GM21619 (cell line): ENCODE results near the gene BRINP1.
A peak's percentile ranks its signal among the peaks of the same experiment; 100 is the strongest.

ENCODE experiments used
- ATAC-seq: cut with Tn5 transposase; IDR thresholded peaks from one replicate; pipeline ENCODE4 v1.9.1; 2021; ENCODE audit not compliant: unreplicated experiment

Gene BRINP1

DNA sequence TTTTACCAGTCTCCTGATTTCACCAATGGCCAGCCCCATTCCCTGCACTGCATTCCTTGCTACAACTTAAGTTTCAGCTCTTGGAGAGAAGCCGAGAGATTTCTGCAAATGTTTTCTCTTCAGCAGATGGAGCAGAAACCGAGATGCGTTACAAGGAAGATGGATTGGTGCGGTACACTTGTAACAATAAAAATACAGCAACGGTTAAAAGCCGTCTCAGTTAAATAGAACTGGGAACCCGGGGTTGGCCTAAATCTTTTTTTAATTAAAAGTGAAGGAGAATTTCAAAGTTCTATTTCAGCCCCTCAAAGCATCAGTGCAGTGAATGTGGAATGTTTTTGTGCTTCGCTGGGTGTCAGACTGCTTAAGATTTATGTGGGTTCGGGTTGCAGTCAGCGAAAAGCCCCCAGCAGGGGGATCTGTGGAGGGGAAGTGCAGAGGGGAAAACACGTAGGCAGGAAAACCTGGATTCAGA is 19.8 kb downstream of the BRINP1 start:
- no peak for ATAC-seq

DNA sequence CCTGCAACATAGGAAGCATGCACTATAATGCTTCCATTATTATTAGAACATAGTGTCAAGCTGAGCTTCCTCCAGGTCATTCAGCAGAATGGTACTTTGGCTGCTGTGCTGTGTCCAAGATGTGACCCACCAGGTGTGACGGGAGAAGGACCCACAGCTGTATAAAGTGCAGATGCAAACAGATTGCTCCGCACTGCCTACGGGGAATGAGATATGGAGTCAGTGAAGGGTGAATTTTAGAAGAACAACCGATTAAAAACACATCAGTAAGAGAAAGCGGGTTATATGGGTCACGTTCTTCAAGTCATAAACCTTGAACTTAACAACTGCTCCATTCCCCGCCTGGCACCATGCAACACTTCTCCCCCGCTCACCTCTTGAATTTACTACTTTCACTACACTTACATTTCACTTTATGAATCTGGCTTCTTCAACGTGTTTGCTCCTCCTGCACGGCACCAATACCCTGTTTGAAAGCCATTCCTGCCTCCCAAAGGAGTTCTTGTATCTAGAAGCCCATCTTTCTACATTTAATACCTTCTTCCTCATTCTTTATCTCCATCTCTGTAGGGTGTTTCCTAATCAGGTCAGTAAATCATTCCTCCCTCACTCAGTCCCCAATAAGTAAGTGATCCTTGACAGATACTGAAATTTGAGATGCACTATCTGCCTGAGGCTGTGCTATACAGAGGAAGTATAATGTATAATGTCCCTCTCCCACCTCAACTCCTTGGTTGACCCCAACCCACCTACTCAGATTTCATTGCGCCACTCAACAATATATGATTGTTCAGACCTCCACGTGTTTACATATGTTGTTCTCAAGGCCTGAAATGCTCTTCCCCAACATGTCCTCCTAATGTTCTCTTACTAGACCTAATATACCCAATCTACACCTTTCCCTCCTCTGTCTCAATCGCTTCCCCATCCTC is 25.9 kb downstream of the BRINP1 start:
- ATAC-seq: no peak

DNA sequence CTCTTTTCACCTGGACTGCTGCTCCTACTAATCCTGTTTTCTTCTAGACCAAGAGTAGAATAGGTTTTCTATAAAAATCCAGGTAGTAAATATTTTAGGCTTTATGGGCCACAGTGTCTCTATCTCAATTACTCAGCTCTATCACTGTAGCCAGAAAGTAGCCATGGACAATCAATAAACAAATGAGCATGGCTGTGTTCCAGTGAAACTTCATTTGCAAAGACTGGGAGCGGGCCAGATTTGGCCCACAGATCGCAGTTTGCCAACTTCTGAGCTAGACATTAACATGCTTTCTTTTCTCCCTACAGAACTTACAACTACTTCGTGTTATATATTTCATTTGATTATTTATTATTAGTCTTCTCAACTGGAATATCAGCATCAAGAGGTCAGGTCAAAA is 30.2 kb downstream of the BRINP1 start:
- ATAC-seq: no peak

DNA sequence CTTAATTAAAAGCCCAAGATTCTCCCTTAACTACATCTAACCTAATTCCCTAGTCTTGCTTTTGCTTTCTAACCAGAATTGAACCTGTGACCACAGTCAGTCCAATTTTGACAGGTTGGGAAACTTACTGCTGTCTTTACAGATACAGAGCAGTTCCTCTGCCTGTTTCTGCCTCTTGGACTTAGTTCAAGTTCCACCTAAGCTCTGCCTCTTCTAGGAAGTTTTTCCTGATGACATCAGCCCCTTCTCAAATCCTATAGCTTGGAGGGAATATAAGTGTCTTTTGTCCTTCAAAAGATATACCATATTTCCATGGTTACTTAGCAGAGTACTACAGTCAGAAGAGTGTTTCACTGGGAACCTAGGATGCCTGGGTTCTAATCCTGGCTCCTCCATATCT is 31.7 kb downstream of the BRINP1 start:
- ATAC-seq: no peak

DNA sequence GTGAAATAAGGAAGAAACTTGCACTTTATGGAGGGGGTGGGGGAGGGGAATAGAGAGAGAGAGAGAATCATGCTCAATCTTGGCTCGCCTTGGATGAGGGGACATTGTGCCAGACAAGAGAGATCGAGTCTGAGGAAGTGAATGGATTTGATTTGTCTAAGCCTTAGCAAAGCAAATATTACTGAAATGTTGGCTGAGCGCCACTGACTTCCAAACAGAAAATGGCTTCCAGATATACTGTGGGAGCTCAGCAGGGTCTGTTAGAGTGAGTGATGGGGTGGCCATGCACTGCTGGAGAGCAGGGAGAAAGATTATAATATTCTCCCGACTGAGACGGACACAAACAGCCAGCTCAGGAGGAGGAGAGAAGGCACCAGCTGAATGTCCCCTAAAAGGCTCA is 34.5 kb downstream of the BRINP1 start:
- no peak for ATAC-seq

DNA sequence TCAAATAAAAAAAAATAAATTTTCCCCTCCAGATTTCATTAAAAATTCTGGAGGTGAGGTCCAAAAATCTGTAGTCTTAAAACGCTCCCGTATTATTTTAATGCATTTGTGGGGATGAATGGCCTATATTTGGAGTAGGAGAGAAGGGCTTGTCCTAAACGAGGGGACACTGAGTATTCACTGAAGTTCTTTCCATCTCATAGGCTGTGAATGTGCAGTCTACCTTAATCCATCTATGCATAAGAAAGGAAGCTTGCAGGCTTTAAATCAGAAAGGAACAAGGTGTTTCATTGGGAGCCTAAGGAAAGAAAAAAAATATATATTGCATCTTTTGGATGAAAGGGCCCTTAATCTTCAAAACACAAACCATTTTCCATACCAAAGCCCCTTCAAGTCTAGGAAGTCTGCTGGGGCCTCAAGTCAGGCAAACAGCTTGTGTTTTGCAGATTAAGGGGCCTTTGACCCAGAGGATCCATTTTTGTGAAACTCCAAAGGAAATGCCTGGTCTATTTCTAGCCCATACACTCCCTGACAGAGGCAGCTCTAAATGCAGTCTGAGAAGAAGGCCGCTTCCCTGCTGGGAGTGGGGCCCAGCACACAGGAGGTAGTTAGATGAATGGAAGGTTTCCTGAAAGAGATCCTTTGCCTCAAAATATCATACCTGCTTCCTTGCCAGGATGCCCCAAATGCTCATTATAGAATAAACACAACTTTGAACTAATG is 35.6 kb downstream of the BRINP1 start:
- no peak for ATAC-seq

DNA sequence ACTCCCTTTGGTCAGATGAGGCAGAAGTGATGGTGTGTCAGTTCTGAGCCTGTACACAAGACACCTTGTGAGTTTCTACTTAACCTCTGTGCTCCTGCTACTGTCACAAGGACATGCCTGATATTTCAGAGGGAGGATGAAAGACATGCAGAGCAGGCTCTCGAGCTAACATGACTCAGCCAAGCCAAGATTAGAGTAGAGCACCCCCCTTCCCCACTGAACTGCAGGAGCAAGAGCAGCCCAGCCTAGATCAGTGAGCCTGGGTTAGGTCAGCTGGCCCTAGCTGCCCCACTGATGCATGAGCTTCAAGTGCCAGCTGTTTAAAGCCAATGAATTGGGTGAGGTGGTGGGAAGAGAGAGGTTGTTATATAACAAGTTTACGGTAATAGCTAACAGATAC is 36.7 kb downstream of the BRINP1 start:
- no peak for ATAC-seq

DNA sequence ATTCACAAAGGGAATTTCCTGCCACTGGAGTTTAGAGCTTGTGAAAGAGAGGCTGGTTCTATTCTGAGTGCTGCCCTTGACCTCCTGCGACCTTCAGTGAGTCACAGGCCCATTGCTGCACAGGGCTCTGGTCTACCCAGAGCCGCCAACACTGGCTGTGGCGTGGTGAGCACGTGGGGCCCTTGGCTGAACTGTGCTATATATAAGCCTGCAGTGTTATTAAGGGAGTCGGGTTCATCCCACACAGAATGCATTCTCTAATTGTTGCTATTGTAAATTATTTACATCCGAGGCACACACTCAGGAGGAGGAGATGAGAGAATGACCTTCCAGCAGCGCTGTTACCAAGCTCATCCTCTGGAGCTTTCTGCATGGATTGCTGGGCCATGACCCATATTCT is 47.1 kb downstream of the BRINP1 start:
- ATAC-seq: no peak

DNA sequence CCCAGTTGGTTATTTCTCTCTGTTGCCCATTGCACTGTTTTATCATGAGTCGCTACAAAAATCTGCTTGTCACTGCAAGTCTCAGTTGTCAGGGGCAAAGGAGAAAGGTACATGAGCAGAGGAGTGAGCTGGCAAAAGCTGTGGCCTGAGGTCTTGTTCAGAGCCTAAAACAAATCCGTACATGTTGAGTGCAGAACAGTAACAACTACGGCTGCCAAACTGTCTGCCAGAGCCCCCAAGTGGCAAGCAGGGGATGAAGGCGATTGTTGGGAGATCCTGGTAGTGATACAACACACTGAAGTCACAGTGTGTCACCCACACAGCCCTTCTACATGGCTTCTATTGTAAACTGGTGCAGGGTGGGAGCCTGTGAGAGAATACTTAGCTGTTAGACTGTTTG is 50.9 kb downstream of the BRINP1 start:
- ATAC-seq: no peak

DNA sequence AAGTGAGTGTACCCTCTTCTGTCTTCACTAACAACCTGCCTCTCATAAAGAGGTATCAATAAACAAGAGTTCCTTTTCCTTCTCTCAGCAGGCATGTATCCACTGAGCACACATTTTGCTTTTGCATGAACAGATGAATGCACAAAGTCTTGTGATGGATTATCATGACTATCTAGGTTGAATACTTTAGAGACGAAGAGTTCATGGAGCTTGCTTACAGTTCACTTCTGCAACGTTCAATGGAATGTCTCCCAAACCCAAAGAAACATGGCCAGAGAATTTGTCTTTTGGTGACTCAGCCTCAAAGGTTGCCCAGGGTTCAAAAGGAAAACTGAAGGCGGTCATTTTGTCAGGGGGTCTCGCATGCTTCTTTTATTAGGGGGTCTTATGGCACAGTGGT is 55.4 kb downstream of the BRINP1 start:
- no peak for ATAC-seq

DNA sequence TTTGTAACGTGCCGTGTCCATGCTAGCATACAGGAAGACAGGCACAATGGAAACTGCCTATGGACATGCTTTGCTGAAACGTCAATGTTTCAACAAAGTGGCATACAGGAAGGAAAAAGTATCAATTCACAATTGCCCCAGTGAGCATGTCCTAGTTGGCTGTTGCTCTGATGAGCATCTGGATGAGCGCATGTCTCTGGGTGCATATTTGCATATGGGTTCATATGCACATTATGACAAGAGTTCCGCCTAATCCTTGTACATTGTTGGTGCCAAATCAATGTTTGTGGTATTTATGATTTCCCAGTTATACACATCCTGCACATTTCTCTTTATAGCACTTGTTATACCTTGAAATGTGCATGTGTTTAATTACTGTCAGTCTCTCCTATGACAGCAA is 58.5 kb downstream of the BRINP1 start:
- no peak for ATAC-seq

DNA sequence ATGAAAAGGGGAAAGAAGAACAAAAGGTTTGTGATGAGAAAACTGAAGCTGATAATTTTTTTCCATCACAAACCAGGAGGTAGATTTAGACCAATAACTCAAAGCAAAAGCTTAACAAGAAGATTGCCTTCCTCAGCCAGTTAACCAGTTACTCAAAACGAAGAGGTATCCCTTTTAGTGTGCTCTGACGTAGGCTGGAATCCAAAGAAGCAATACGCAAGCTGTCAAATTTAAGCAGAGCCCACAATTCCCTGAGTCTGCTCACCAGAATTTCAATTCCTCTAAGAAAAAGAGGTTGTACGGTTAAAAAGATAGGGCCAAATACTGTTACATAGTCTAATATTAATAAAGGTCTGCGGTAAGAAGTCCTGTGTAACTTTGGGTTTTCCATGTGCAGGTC is 61.8 kb downstream of the BRINP1 start:
- ATAC-seq: no peak

DNA sequence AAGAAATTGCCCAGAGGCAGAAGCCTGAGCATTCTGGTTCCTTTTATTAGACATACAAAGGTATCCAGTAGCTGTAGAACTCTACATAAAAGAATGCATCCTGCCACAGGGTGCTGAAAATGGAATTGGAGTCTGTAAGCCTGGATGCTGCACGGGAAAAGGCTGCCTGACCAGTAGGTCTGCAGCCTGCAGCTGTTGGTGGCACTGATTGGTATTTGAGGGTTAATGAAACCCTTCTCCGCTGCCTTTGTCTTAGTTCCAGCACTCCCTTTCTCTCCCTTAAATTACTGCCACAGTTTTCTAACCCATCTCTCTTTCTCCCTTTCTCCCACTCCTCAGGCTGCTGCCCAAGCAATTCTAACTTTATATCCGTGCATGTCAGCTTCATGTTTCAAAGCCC is 64.7 kb downstream of the BRINP1 start:
- no peak for ATAC-seq

DNA sequence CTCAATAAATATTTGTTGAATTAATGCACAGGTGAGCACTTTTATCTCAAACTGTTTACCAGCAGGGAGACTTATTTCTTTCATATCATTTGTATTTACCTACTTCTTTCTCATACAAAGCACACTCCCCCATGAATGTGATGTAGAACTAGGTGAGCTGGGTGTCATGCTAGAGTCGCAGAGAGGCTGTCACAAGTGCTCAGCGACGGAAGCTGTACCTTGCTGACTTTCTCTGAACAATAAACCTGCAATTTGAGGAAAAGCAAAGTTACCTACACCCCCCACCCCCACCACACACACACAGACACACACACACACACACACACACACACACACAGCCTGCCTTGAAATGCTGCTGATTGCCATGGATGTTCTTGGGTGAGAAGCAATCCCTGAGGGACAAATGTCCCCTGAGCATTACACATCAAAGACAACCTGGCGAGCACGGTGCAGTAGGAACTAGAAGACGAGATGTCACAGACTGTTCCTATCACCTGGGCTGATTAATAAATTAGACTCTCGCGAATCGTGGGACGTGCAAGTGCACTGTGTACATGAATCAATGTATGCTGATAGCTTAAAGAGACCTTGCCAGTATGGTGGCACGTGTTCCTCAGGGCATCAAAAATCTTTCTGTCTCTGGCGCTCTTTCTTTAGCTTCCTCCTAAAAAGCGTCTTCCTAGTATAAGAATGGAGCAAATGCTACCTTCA is 66.1 kb downstream of the BRINP1 start:
- ATAC-seq: no peak

DNA sequence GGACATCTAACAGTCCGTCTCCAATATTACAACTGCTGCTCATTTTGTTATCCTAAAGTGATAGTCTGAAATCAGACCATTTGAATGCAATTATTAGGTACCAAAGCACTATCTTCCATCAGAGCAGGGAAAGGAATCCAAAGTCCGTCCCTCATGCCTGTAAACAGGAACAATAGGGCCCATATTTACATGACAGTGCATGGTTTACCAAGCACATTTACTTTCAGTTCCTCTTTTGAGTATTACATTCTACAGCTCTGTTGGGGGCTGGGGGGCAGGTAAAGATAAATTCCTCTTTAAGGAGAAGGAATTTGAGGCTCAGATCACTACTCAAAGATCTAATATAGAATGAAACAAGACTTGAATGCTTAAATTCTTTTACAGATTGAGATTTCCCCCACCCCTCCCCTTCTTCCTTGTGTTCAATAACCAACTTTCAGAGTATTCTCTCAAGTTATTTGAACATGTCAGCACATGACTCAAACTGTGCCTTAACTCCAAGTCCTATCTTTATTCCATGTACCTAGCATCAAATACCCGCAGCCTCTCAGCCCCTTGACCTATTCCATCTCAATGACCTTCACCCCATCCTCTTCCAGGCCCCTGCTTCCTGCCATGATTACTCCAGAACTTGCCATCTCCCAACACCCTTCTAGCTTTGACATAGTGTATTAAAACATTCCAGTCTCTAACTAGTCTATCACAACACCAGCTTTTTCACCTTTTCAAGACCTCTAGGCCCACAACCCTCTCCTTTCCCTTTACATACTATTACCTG is 71.0 kb downstream of the BRINP1 start:
- ATAC-seq: peak; percentile 90

DNA sequence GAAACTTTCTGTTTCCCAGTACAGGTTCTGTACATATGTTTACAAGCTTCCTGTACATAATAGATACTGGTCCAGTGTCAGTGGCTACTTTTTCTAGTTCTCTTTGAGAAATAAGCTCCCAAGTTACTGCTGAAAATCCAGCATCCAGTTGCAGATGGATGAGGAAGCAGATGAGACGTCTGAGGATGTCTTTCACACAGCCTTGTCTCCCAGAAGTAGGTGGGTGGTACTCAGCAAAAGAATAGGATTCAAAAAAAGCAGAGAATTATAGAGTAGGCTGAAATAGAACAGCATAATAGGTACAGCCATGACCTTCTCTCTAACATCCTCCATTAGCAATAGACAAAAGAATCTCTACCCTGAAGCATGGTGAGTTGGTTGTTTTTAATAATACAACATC is 77.7 kb downstream of the BRINP1 start:
- ATAC-seq: no peak

DNA sequence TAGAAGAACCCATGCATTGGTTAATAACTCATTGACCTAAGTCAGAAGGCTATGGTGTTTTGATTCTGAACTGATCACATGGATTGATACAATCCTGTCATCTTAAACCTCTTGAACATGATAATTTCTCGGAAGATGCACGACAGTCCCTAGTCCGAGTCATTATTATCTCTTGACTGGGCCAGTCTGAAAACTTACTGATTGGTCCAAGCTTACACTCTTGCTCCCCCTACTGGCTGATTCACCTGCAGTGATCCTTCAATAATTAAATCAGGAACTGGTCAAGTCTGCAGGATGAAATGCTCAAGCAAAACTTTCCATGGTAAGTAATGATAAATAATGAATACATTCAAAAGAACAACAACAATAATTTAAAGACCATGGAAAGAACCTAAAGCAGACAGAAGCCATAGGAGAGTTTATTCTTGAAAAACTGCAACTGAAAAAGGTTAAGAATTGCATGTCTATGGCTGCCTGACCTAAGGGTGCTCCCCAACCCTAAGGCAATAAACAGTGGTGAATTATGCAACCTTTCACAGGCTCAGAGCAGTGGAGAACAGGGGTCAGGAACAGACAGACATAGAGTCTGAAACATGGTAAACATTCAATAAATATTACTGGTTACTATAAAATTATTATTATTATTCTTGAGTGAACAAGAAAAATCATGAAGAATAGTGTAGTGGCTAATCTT is 79.3 kb downstream of the BRINP1 start:
- peak; percentile 70 for ATAC-seq

DNA sequence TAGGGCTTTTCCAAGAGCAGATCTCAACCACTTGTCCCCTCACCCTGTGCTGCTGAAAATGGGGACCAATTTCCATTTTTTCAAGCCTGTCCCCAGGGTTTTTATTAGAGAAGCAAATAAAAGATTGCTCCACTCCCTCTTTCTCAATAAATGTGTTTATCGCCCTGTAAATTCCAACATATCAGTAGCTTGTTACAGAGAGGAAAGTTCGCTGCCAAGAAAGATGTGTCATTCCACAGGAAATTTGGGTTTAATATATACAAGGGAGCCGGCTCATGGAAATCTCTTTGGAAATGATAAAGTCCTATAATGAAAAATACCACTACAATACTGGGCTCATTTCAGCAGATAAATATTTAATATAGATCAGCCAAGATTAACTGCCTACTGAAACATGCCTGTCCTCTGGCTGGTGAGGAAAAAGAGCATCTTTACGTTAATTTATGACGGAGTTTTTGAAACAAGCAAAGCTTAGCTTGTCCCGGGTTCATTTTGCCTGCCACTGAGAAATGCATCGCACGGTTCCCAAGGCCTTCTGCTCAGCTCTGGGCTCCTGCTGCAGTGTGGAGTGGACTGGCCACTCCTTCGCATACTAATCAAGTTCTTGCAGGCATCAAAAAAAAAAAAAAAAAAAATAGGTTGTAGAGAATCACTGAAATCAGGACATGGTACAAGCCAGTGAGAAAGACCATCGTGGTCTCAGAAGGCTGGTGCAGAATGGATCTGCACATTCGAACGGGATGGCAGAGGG is 84.5 kb downstream of the BRINP1 start:
- no peak for ATAC-seq

DNA sequence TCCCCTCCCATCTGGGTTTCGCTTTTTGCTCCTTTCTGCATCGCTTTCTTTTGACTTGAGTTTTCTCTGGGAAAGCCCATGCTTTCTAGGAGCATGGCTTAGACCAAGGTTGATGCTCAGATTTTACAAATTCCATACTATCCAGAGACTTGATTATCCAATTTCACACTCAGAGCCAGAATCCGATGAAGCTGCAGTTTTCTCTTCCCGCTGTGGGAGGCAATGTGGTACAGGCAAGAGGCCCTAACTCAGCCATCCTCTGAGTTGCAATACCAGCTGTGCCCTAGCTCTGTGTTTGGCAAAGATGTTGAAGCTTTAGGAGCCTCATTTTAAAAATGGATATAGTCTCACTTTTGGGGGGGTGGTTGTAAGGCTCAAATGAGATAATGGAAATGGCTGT is 85.1 kb downstream of the BRINP1 start:
- no peak for ATAC-seq
